ENCODE data around the gene SLCO1A2. TPM values are rescaled to one million over a fixed set of nuclear protein-coding genes. Genes with fewer than 3 reads are reported as not detected.

Gene SLCO1A2
- total RNA-seq, 1 experiment from 2014 or later = 10.3 TPM

- H3K23ac ChIP-seq (ENCODE audit: insufficient read length, low read depth, low read length) = no peak overlapping the region
- no peak overlapping the region for H2BK20ac ChIP-seq (ENCODE audit: low read depth, low read length, poor library complexity, severe bottlenecking)
- H3K4me2 ChIP-seq (ENCODE audit: insufficient read depth, insufficient read length, low read length) = peak overlapping the region; percentile 17
- H3K18ac ChIP-seq (ENCODE audit: insufficient read length, low read depth, low read length) = no peak overlapping the region
- H2AFZ ChIP-seq (ENCODE audit: low read length) = no peak overlapping the region
- no peak overlapping the region for H4K8ac ChIP-seq (replicated peaks; ENCODE audit: insufficient read length, low read depth, low read length)
- H3K9ac ChIP-seq (ENCODE audit: extremely low read depth, insufficient read length, low read length) = no peak overlapping the region
- H3K27me3 ChIP-seq (ENCODE audit: insufficient read depth, low read length) = no peaks in the 10 kb centered on the region
- no peak overlapping the region for H4K5ac ChIP-seq (ENCODE audit: insufficient read length, low read depth, low read length)
- no peak overlapping the region for H3K4ac ChIP-seq (ENCODE audit: low read depth, low read length)
- H3K9me3 ChIP-seq (ENCODE audit: control insufficient read depth, low read depth, low read length) = peaks cover 24% of the 10 kb centered on the region
- H3K56ac ChIP-seq (ENCODE audit: insufficient read length, low read depth, low read length) = no peak overlapping the region
- H3K23me2 ChIP-seq (ENCODE audit: insufficient read length, low read depth, low read length, poor library complexity, severe bottlenecking) = no peaks in the 10 kb centered on the region
- peak; percentile 39 for DNase-seq
- TF ChIP-seq CTCF (conservative IDR thresholded peaks at IDR 0.05) = no peak
- H3K27ac ChIP-seq (ENCODE audit: insufficient read length, low read depth, low read length) = peak overlapping the region; percentile 83
- peak overlapping the region; percentile 59 to 98 (median 88); a peak in 5 of 7 replicates for H3K27ac Mint-ChIP-seq
- no peak overlapping the region for H2AK5ac ChIP-seq (ENCODE audit: insufficient read length, low read length)
- H2BK5ac ChIP-seq (ENCODE audit: insufficient read length, low read length) = no peak overlapping the region
- no peaks in the 10 kb centered on the region for H3K79me2 ChIP-seq (ENCODE audit: insufficient read depth, low read length)
- H3K14ac ChIP-seq (ENCODE audit: insufficient read depth, low read length) = no peak overlapping the region
- peaks cover 29 to 37% (median 31%) of the 10 kb centered on the region in 3 experiments for H3K36me3 Mint-ChIP-seq (ENCODE audit: insufficient read depth in 1 of 3, low read depth in 3 of 3)
- H3K4me1 ChIP-seq (ENCODE audit: insufficient read depth, low read length) = peaks cover 3% of the 10 kb centered on the region; the same call in 1 of the 2 replicates
- H2BK120ac ChIP-seq (ENCODE audit: low read depth, low read length, poor library complexity, severe bottlenecking) = no peak overlapping the region
- H4K20me1 ChIP-seq (ENCODE audit: control insufficient read depth, insufficient read depth, insufficient read length) = no peaks in the 10 kb centered on the region
- no peaks in the 10 kb centered on the region for H3K27me3 Mint-ChIP-seq (ENCODE audit: low read depth)
- H3K4me1 Mint-ChIP-seq = peaks cover 22 to 24% of the 10 kb centered on the region in 2 experiments
- no CpG with 5 or more reads among the region's 1 CpG for WGBS (ENCODE audit: extremely low coverage, insufficient read length, low lambda C conversion rate)
- peaks cover 37 to 38% of the 10 kb centered on the region in 2 experiments for H3K9me3 Mint-ChIP-seq
- no peak overlapping the region for H4K91ac ChIP-seq (ENCODE audit: insufficient read length, low read depth, low read length)
- no peak overlapping the region for H3T11ph ChIP-seq (ENCODE audit: low read length)
- H2BK12ac ChIP-seq (ENCODE audit: insufficient read length, low read depth, low read length) = no peak overlapping the region
- H3K4me3 Mint-ChIP-seq = no peak overlapping the region
- H3K79me1 ChIP-seq (ENCODE audit: insufficient read depth, low read depth, low read length, poor library complexity, severe bottlenecking) = no peaks in the 10 kb centered on the region
- H2BK15ac ChIP-seq (ENCODE audit: low read depth, low read length) = no peak overlapping the region
These were observed 10.2 kb downstream of the SLCO1A2 start for GRCh38 chr12:21324551-21324950.

Data from H9 (cell line).